NCI-H82 treated with DMSO at 0.1 percent for 48 hours (cell line): Measurements from ENCODE around the gene ZNF511.
A peak's percentile ranks its signal among the peaks of the same experiment; 100 is the strongest.

ENCODE experiments used
- DNase-seq: peaks from one replicate; lab custom pipeline; 2025; ENCODE audit not compliant: unreplicated experiment; lab: John Stamatoyannopoulos, UW

The ZNF511 gene

GRCh38 chr10:133292919-133293809 is 15.6 kb upstream of the ZNF511 start:
- no peak for DNase-seq

- DNase-seq = no peak
These were observed 14.9 kb upstream of the ZNF511 start for GRCh38 chr10:133293810-133294119.

- no peak for DNase-seq
These were observed 14.5 kb upstream of the ZNF511 start for GRCh38 chr10:133294189-133294588.

GRCh38 chr10:133295426-133296320 is 13.0 kb upstream of the ZNF511 start:
- no peak for DNase-seq

GRCh38 chr10:133297504-133297903 is 11.2 kb upstream of the ZNF511 start:
- no peak for DNase-seq

- DNase-seq = no peak
These were observed 10.2 kb upstream of the ZNF511 start for GRCh38 chr10:133298466-133298865.

- no peak for DNase-seq
These were observed 9.5 kb upstream of the ZNF511 start for GRCh38 chr10:133299224-133299623.

GRCh38 chr10:133299738-133300137 is 9.0 kb upstream of the ZNF511 start:
- DNase-seq = no peak

- no peak for DNase-seq
These were observed 6.5 kb upstream of the ZNF511 start for GRCh38 chr10:133302230-133302629.

- no peak for DNase-seq
These were observed 5.5 kb upstream of the ZNF511 start for GRCh38 chr10:133303206-133303605.

- DNase-seq = no peak
These were observed 2.6 kb upstream of the ZNF511 start for GRCh38 chr10:133306097-133306476.

- DNase-seq = no peak
These were observed 1.8 kb upstream of the ZNF511 start for GRCh38 chr10:133306941-133307379.

GRCh38 chr10:133307776-133308420 is 816 bp upstream of the ZNF511 start:
- no peak for DNase-seq

GRCh38 chr10:133309100-133309719 is 496 bp downstream of the ZNF511 start:
- peak; percentile 46 for DNase-seq

GRCh38 chr10:133309720-133310398 is 1.1 kb downstream of the ZNF511 start:
- DNase-seq = no peak

GRCh38 chr10:133310399-133310755 is 1.7 kb downstream of the ZNF511 start:
- no peak for DNase-seq

- DNase-seq = no peak
These were observed 2.1 kb downstream of the ZNF511 start for GRCh38 chr10:133310789-133311188.

GRCh38 chr10:133311570-133311969 is 2.9 kb downstream of the ZNF511 start:
- DNase-seq = no peak

GRCh38 chr10:133312016-133312768 is 3.5 kb downstream of the ZNF511 start:
- DNase-seq = no peak

GRCh38 chr10:133312769-133313145 is 4.0 kb downstream of the ZNF511 start:
- DNase-seq = no peak
